ENCODE data around the gene SOX6. TPM values are rescaled to one million over a fixed set of nuclear protein-coding genes. Genes with fewer than 3 reads are reported as not detected.

SOX6 gene
- total RNA-seq, 1 experiment from 2014 or later: 5.1 TPM

GRCh38 chr11:16317712-16318111 is 38.6 kb downstream of the SOX6 start:
- intact Hi-C loops (cut with micrococcal nuclease; ENCODE audit: unreplicated experiment): no loop called here
- Histone ChIP-seq H3K27me3 (ENCODE audit: insufficient read depth, low read depth) (no peaks in the 10 kb centered on the region), H3K9me3 (ENCODE audit: insufficient read depth, low read depth) (no peaks in the 10 kb centered on the region), H3K4me1 (replicated peaks; ENCODE audit: insufficient read depth) (no peaks in the 10 kb centered on the region), H3K36me3 (ENCODE audit: low read depth) (no peaks in the 10 kb centered on the region), H3K4me2 (no peak overlapping the region), H3K4me3 (no peak overlapping the region), H2AFZ (no peak overlapping the region), H3K27ac (no peak overlapping the region), H4K20me1 (ENCODE audit: insufficient read depth) (no peaks in the 10 kb centered on the region), H3F3A (ENCODE audit: insufficient read depth, low read depth) (no peaks in the 10 kb centered on the region), H3K9me2 (ENCODE audit: insufficient read depth) (no peaks in the 10 kb centered on the region), H3K79me2 (ENCODE audit: low read depth) (no peaks in the 10 kb centered on the region)
- POLR2A ChIA-PET (ENCODE audit: unreplicated experiment): no interaction called here
- BruUV-seq (replicated peaks): no TSS peak
- CTCF ChIA-PET: no interaction called here
- TF ChIP-seq CTCF (conservative IDR thresholded peaks at IDR 0.05): no peak
- no peak for TF ChIP-seq EZH2 (IDR thresholded peaks at IDR 0.05; ENCODE audit: low read depth)
- no peak for DNase-seq

- intact Hi-C loops (cut with micrococcal nuclease; ENCODE audit: unreplicated experiment): no loop called here
- H3K79me2 ChIP-seq (ENCODE audit: low read depth): no peaks in the 10 kb centered on the region
- no peaks in the 10 kb centered on the region for H3K36me3 ChIP-seq (ENCODE audit: low read depth)
- no peak overlapping the region for H3K4me3 ChIP-seq
- H4K20me1 ChIP-seq (ENCODE audit: insufficient read depth): no peaks in the 10 kb centered on the region
- no peaks in the 10 kb centered on the region for H3F3A ChIP-seq (ENCODE audit: insufficient read depth, low read depth)
- BruUV-seq (replicated peaks): no TSS peak
- no peak overlapping the region for H2AFZ ChIP-seq
- ChIA-PET POLR2A (ENCODE audit: unreplicated experiment) (no interaction called here), CTCF (no interaction called here)
- H3K9me3 ChIP-seq (ENCODE audit: insufficient read depth, low read depth): no peaks in the 10 kb centered on the region
- H3K27ac ChIP-seq: no peak overlapping the region
- no peaks in the 10 kb centered on the region for H3K27me3 ChIP-seq (ENCODE audit: insufficient read depth, low read depth)
- no peaks in the 10 kb centered on the region for H3K9me2 ChIP-seq (ENCODE audit: insufficient read depth)
- H3K4me2 ChIP-seq: no peak overlapping the region
- H3K4me1 ChIP-seq (replicated peaks; ENCODE audit: insufficient read depth): no peaks in the 10 kb centered on the region
- TF ChIP-seq EZH2 (IDR thresholded peaks at IDR 0.05; ENCODE audit: low read depth) (no peak), CTCF (conservative IDR thresholded peaks at IDR 0.05) (no peak)
- no peak for DNase-seq
Measured at GRCh38 chr11:16313846-16314245, 42.5 kb downstream of the SOX6 start.

- H3F3A ChIP-seq (ENCODE audit: insufficient read depth, low read depth): no peaks in the 10 kb centered on the region
- POLR2A ChIA-PET (ENCODE audit: unreplicated experiment): no interaction called here
- H3K27me3 ChIP-seq (ENCODE audit: insufficient read depth, low read depth): no peaks in the 10 kb centered on the region
- no peak overlapping the region for H3K4me3 ChIP-seq
- H3K9me2 ChIP-seq (ENCODE audit: insufficient read depth): no peaks in the 10 kb centered on the region
- TF ChIP-seq CTCF (conservative IDR thresholded peaks at IDR 0.05): no peak
- CTCF ChIA-PET: interaction anchor here (0.7 kb wide), 1 partner anchor 522 kb away, joined by 3 read pairs; no protein-coding TSS in a partner anchor
- H3K4me2 ChIP-seq: no peak overlapping the region
- BruUV-seq (replicated peaks): no TSS peak
- H3K79me2 ChIP-seq (ENCODE audit: low read depth): no peaks in the 10 kb centered on the region
- H3K4me1 ChIP-seq (replicated peaks; ENCODE audit: insufficient read depth): no peaks in the 10 kb centered on the region
- no peak overlapping the region for H3K27ac ChIP-seq
- H3K9me3 ChIP-seq (ENCODE audit: insufficient read depth, low read depth): no peaks in the 10 kb centered on the region
- DNase-seq: no peak
- no peak overlapping the region for H2AFZ ChIP-seq
- no peaks in the 10 kb centered on the region for H3K36me3 ChIP-seq (ENCODE audit: low read depth)
- intact Hi-C loops (cut with micrococcal nuclease; ENCODE audit: unreplicated experiment): no loop called here
- no peaks in the 10 kb centered on the region for H4K20me1 ChIP-seq (ENCODE audit: insufficient read depth)
Measured at GRCh38 chr11:16312233-16312765, 44.0 kb downstream of the SOX6 start.
